Activated CD8-positive, alpha-beta memory T cell treated with anti-CD3 and anti-CD28 coated beads, Interleukin-2, amount 50 U/mL, for 4 hours (primary cell): ENCODE data around the gene SYNE1.
"Not testable (repeated sequence)": the region's sequence is repeated elsewhere in the genome, so short reads cannot be mapped to it uniquely, and the experiment has no call there.

Experiments used
- DNase-seq: peaks from one replicate; pipeline ENCODE4 v3.0.0-alpha.2; 2020

The SYNE1 gene

GRCh38 chr6:152170702-152171667 lies 466.2 kb downstream of the SYNE1 start:
- DNase-seq: peak; percentile 25

- no peak for DNase-seq
Observed at GRCh38 chr6:152170313-152170701, 466.9 kb downstream of the SYNE1 start.

- DNase-seq: no peak
Observed at GRCh38 chr6:152167641-152168603, 469.2 kb downstream of the SYNE1 start.

GRCh38 chr6:152166897-152167296 lies 470.3 kb downstream of the SYNE1 start:
- no peak for DNase-seq

- no peak for DNase-seq
Observed at GRCh38 chr6:152166497-152166896, 470.7 kb downstream of the SYNE1 start.

- no peak for DNase-seq
Observed at GRCh38 chr6:152164957-152165356, 472.2 kb downstream of the SYNE1 start.

GRCh38 chr6:152161501-152161900 lies 475.7 kb downstream of the SYNE1 start:
- no peak for DNase-seq

GRCh38 chr6:152160346-152160745 lies 476.8 kb downstream of the SYNE1 start:
- DNase-seq: no peak

GRCh38 chr6:152155792-152156191 lies 481.4 kb downstream of the SYNE1 start:
- DNase-seq: no peak

GRCh38 chr6:152154559-152155356 lies 482.4 kb downstream of the SYNE1 start:
- DNase-seq: no peak

GRCh38 chr6:152151920-152152319 lies 485.2 kb downstream of the SYNE1 start:
- no peak for DNase-seq

GRCh38 chr6:152150196-152150595 lies 487.0 kb downstream of the SYNE1 start:
- DNase-seq: no peak

GRCh38 chr6:152148412-152148811 lies 488.8 kb downstream of the SYNE1 start:
- DNase-seq: no peak

- DNase-seq: no peak
Observed at GRCh38 chr6:152147269-152147668, 489.9 kb downstream of the SYNE1 start.

GRCh38 chr6:152146385-152146784 lies 490.8 kb downstream of the SYNE1 start:
- no peak for DNase-seq

GRCh38 chr6:152143359-152143758 lies 493.8 kb downstream of the SYNE1 start:
- DNase-seq: no peak

GRCh38 chr6:152142105-152142504 lies 495.1 kb downstream of the SYNE1 start:
- DNase-seq: no peak

GRCh38 chr6:152138344-152138743 lies 498.8 kb downstream of the SYNE1 start:
- not testable (repeated sequence) for DNase-seq

- no peak for DNase-seq
Observed at GRCh38 chr6:152136449-152136825, 500.7 kb downstream of the SYNE1 start.

GRCh38 chr6:152135755-152136448 lies 501.3 kb downstream of the SYNE1 start:
- DNase-seq: no peak

- no peak for DNase-seq
Observed at GRCh38 chr6:152130441-152130840, 506.7 kb downstream of the SYNE1 start.

- no peak for DNase-seq
Observed at GRCh38 chr6:152129691-152130151, 507.4 kb downstream of the SYNE1 start.
